Peyer's patch (tissue), 4 donors: Measurements from ENCODE around the gene CCDC124.

ENCODE experiments used
- CTCF ChIP-seq, 6 experiments: fragments of 450-650 bp in 4 of 6; fragments of 200-600 bp in 2 of 6; sonication (generic) in 1 of 6; IDR thresholded peaks; one replicate each; pipeline ENCODE4 v1.5.1; 2017 to 2019; ENCODE audit warnings: antibody characterized with exemption in 6 of 6, mild to moderate bottlenecking in 3 of 6, moderate library complexity in 1 of 6
- POLR2A ChIP-seq, 2 donors: fragments of 450-650 bp; IDR thresholded peaks; one replicate each; pipeline ENCODE4 v1.5.1; 2017; ENCODE audit warnings: antibody characterized with exemption in 2 of 2, mild to moderate bottlenecking in 2 of 2, moderate library complexity in 2 of 2

GRCh38 chr19:17977021-17977420 lies 44.2 kb downstream of the CCDC124 start:
- TF ChIP-seq CTCF (IDR thresholded peaks at IDR 0.05) (no peak), POLR2A (IDR thresholded peaks at IDR 0.05) (no peak)
